HS-5 (cell line): ENCODE measurements around the gene COL28A1.
"Not testable (repeated sequence)": the region's sequence is repeated elsewhere in the genome, so short reads cannot be mapped to it uniquely, and the experiment has no call there.

Experiments used
- DNase-seq: peaks from one replicate; pipeline ENCODE4 v3.0.0-alpha.2; 2012; ENCODE audit warnings: low read depth

COL28A1 gene

GRCh38 chr7:7464991-7465765, 70.5 kb downstream of the COL28A1 start:
- not testable (repeated sequence) for DNase-seq

- DNase-seq = no peak
Measured at GRCh38 chr7:7454000-7454399, 81.7 kb downstream of the COL28A1 start.

DNA sequence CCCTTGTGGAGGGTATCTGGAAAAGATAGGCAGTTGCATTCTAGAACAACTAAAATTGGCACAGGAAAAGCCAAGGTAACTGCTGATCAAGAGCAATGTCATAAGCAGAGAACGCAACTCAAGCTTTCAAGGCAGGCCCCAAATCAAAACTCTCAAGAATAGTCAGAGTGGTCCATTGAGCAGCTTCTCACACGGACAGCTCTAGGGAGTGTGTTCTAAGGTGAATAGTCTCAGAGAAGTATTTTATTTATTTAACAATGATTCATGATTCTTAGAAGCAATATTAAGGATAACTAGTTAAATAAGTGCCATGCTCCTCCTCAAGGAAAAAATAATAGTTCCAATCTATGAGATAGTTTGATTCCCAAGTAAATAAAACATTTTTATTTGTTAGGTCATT, 83.0 kb downstream of the COL28A1 start:
- DNase-seq = no peak

- DNase-seq = no peak
Measured at GRCh38 chr7:7452119-7452518, 83.6 kb downstream of the COL28A1 start.

GRCh38 chr7:7449055-7449454, 86.6 kb downstream of the COL28A1 start:
- DNase-seq = no peak

DNA sequence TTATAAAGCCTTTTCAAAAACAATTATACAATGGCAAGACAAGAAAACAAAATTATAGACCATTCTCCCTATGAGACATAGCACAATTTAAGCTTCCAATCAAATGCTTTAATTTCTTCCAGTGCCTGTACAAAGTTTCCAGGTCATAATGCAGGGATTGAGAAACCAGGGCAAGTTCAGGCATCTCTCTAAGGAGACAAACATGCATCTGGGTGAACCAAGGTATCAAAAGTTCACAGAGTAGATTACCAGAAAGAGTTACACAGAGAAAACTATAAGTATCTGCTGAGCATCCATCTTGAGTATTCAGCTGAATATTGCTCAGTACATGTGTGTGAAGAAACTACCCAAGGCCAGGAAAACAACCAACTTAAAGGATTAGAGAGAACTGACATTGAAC, 89.1 kb downstream of the COL28A1 start:
- DNase-seq = no peak

DNA sequence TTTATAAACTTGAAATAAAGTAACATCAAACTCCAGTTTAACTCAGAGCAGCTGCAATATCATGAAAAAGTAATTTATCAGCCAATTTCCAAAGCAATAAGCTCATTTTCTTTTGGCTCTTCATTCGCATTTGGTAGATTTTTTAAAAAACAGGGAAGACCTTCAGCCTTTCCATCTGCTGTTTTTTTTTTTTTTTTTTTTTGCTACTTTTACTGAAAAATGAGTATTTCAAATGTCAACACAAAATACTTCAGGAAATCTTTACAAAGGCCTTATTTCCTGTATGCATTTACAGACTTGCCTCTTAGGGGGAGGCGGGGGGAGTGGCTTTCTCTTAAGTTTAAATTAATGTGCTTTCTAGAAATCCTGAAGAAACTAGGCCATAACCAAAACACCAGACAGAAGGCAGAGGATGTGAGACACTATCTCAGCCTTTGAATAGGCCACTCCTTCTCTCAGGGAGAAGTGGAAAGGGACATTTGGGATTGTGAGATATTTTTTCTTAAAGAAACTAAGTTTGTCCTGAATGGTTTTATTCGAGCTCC, 91.8 kb downstream of the COL28A1 start:
- DNase-seq = no peak

GRCh38 chr7:7439564-7439963, 96.1 kb downstream of the COL28A1 start:
- no peak for DNase-seq

- DNase-seq = peak; percentile 100
Measured at GRCh38 chr7:7438851-7439250, 96.8 kb downstream of the COL28A1 start.

DNA sequence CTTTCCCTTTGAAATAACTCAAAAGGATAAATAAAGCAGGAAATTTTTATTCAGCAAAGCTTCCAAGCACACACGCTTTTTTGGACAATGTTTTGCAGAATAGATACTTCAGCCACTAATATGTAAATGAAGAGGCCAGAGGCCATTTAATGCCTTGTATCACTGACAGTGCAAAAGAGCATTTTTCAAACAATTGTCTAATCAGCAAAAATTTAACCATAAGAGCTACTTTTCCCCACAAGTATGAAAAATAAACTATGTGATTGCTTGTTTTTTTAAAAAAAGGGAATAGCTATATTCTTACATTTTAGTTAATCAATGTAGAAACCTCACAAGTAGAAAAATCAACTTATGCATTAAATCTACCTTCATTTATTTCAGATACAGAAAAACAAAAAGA, 99.7 kb downstream of the COL28A1 start:
- DNase-seq = no peak

DNA sequence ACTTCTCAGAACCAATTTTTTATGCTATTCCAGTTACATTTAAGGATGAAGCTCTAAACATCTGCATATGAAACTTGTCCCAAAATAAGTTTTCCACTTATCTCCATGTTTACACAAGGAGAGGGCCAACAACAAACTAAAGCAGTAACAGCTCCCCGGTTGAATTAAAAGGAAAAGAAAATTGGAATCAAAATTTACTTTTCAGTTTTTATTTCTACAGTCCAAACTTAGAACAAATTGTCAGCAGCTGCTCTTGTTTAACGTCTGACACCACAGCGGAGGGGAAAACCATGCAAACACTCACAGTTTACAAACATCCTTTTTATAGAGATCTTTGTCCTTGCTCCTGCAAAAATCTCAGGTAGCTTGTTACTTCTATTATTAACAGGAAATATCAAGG, 101.3 kb downstream of the COL28A1 start:
- no peak for DNase-seq

GRCh38 chr7:7433811-7434210, 101.9 kb downstream of the COL28A1 start:
- no peak for DNase-seq

GRCh38 chr7:7432979-7433378, 102.7 kb downstream of the COL28A1 start:
- DNase-seq = no peak

DNA sequence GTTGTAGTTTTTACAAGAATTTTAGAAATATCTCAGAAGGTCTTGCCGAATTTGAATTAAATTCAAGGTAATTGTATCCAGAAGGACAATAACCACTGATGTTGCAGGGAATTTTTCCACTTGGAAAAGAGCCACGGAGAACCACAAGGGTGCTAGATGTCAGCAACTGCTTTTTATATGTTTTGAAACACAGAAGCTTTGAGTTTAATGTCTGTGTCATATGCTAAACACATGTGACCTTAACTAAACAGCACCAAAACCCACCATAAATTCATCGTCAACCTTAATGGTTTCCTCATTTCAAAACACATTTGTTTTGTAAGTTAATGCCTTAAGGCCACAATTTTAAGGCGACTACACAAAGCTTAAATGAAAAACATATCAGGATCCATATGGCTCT, 106.9 kb downstream of the COL28A1 start:
- DNase-seq = peak; percentile 89

- DNase-seq = no peak
Measured at GRCh38 chr7:7427363-7427762, 108.3 kb downstream of the COL28A1 start.

DNA sequence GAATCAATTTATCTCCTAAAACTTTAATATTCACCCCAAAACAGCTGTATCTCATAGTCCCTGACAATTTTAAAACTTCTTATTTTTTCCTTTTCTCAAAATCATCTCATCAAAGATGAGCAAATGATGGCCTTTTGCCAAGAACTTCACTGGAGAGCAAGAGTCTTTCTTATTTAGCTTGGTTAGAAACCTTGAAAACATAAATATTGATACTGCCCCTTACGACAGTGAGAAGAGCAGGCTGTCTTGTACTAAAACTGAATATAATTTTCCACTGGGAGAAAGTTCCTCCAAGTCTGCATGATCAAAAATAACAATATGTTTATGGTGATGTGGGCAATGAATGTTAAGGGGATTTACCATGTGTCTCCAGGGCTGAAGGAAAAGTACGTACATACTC, 109.0 kb downstream of the COL28A1 start:
- no peak for DNase-seq

GRCh38 chr7:7425321-7425720, 110.4 kb downstream of the COL28A1 start:
- no peak for DNase-seq

GRCh38 chr7:7424151-7424873, 111.4 kb downstream of the COL28A1 start:
- peak; percentile 79 for DNase-seq

DNA sequence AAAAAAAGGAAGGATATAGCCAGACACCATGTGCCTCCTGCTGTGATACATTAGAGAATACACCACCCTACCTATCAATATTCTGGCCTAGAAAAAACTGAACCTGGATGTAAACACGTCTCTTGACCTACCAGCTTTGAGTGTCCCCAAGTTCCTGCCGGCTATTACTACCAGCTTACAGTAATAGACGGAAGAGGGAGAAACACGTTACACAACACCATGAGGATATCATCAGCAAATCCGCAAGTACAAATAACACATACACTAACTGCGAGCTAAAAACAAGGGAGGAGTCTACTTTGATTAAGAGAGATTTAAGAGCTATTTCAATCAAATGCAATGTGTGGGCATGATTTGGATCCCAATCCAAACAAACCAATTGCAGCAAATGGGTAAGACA, 113.0 kb downstream of the COL28A1 start:
- no peak for DNase-seq

- DNase-seq = no peak
Measured at GRCh38 chr7:7421826-7422225, 113.8 kb downstream of the COL28A1 start.

- no peak for DNase-seq
Measured at GRCh38 chr7:7418997-7419396, 116.7 kb downstream of the COL28A1 start.

GRCh38 chr7:7417851-7418250, 117.8 kb downstream of the COL28A1 start:
- no peak for DNase-seq

DNA sequence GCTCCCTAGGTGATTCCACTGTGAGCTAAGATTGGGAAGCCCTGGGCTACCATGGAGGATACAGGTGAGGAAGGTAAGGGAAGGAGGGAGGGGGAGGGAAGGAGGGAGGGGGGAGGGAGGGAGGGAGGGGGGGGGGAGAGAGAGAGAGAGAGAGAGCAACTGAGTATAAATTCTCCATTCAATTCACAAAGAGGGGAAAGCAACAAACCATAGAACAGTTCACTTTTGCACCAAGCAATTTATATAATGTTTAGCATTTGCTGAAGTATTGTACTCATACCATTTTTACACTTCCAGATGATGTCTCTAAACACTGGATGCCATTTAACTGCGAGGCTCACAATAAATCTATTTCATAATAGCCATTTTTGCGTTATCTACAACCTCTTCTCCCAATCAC, 118.3 kb downstream of the COL28A1 start:
- no peak for DNase-seq
